Activated CD4-positive, alpha-beta T cell treated with anti-CD3 and anti-CD28 coated beads, Interleukin-2, Interleukin-4, amounts not matched to agents 100 ng/mL and 50 ng/mL, durations not matched to agents 16 hours and 8 hours (primary cell): ENCODE data around the gene SECTM1.

Experiments
- DNase-seq: peaks from one replicate; pipeline ENCODE4 v3.0.0-alpha.2; 2020; ENCODE audit warnings: low spot score

Gene SECTM1

GRCh38 chr17:82280537-82280936, 53.0 kb downstream of the SECTM1 start:
- DNase-seq: no peak

- no peak for DNase-seq
Measured at GRCh38 chr17:82278786-82279391, 54.7 kb downstream of the SECTM1 start.

GRCh38 chr17:82278308-82278707, 55.3 kb downstream of the SECTM1 start:
- no peak for DNase-seq

GRCh38 chr17:82277851-82278250, 55.7 kb downstream of the SECTM1 start:
- no peak for DNase-seq

- no peak for DNase-seq
Measured at GRCh38 chr17:82276938-82277337, 56.6 kb downstream of the SECTM1 start.

GRCh38 chr17:82275326-82275725, 58.2 kb downstream of the SECTM1 start:
- no peak for DNase-seq

- DNase-seq: no peak
Measured at GRCh38 chr17:82274134-82275020, 59.2 kb downstream of the SECTM1 start.

- peak; percentile 91 for DNase-seq
Measured at GRCh38 chr17:82273327-82274133, 60.0 kb downstream of the SECTM1 start, which contains the start of gene CSNK1D. TSS of gene CSNK1D (minus strand) at chr17:82273700. CDS start at chr17:82273381, 319 bp downstream.

GRCh38 chr17:82272495-82273326, 60.9 kb downstream of the SECTM1 start:
- DNase-seq: no peak

- no peak for DNase-seq
Measured at GRCh38 chr17:82271401-82271800, 62.2 kb downstream of the SECTM1 start.
